H1 (cell line): ENCODE data around the gene GRK3. TPM values are rescaled to one million over a fixed set of nuclear protein-coding genes. Genes with fewer than 3 reads are reported as not detected.

ENCODE experiments used
- CTCF ChIA-PET: fragments of 300-600 bp; sonication (Branson Sonifier 250); formaldehyde crosslinking; loops from one replicate; lab custom pipeline; 2021; ENCODE audit not compliant: partially characterized antibody; lab: Charles Lee
- POLR2A ChIA-PET: fragments of 300-600 bp; sonication (Branson Sonifier 250); formaldehyde crosslinking; loops from one replicate; lab custom pipeline; 2021; ENCODE audit warnings: inconsistent platforms; ENCODE audit not compliant: partially characterized antibody; lab: Charles Lee
- DNase-seq, 2 experiments: peaks; one replicate each; pipeline versions ENCODE4 v3.0.0 to v3.0.0-alpha.2; 2010 to 2022; ENCODE audit warnings: low spot score in 2 of 2, low read depth in 1 of 2, mixed read lengths in 1 of 2
- FAIRE-seq: peaks from 2 replicates; lab custom pipeline; 2011; peaks lifted over from hg19 to GRCh38; lab: Jason Lieb, UNC
- H2AFZ ChIP-seq: 2 replicates; pipeline ENCODE4 v1.8.1; 2012; ENCODE audit warnings: low read length, inconsistent platforms
- H2AK5ac ChIP-seq: 2 replicates; pipeline ENCODE4 v1.6.1; 2013; ENCODE audit warnings: low read depth, low read length
- H2BK120ac ChIP-seq: replicated peaks from 2 replicates; pipeline ENCODE3; 2013; ENCODE audit warnings: low read depth, low read length, inconsistent platforms
- H2BK12ac ChIP-seq: 2 replicates; pipeline ENCODE4 v1.6.1; 2013; ENCODE audit warnings: low read depth, low read length
- H2BK15ac ChIP-seq: 2 replicates; pipeline ENCODE4 v1.6.1; 2013; ENCODE audit warnings: low read length
- H2BK20ac ChIP-seq: 2 replicates; pipeline ENCODE4 v1.6.1; 2013; ENCODE audit warnings: low read length
- H2BK5ac ChIP-seq: 2 replicates; pipeline ENCODE4 v1.6.1; 2013; ENCODE audit warnings: low read depth, low read length
- H3K14ac ChIP-seq: 2 replicates; pipeline ENCODE4 v1.6.1; 2013; ENCODE audit warnings: inconsistent platforms; ENCODE audit not compliant: insufficient read length
- H3K18ac ChIP-seq: 2 replicates; pipeline ENCODE4 v1.6.1; 2013; ENCODE audit warnings: low read length; ENCODE audit errors: extremely low read depth
- H3K23ac ChIP-seq: 2 replicates; pipeline ENCODE4 v1.6.1; 2013; ENCODE audit warnings: inconsistent platforms; ENCODE audit not compliant: insufficient read length
- H3K23me2 ChIP-seq: 2 replicates; pipeline ENCODE4 v1.6.1; 2013; ENCODE audit warnings: low read depth, low read length
- H3K27ac ChIP-seq: 2 replicates; pipeline ENCODE4 v1.6.1; 2011; ENCODE audit warnings: low read depth, low read length, inconsistent platforms
- H3K27me3 ChIP-seq, 4 experiments: replicated peaks in 1 of 4; 1 replicate in 1 of 4; 2 replicates in 3 of 4; pipeline versions ENCODE4 v1.6.1 to v1.8.1; 2011 to 2013; ENCODE audit warnings: low read length in 3 of 4, mild to moderate bottlenecking in 3 of 4, inconsistent platforms in 2 of 4, mixed read lengths in 2 of 4, moderate library complexity in 1 of 4; ENCODE audit not compliant: control insufficient read depth in 3 of 4, insufficient read depth in 3 of 4; ENCODE audit errors: extremely low read depth in 1 of 4
- H3K36me3 ChIP-seq, 4 experiments: 2 replicates each; pipeline versions ENCODE4 v1.6.1 to v1.8.1; 2011 to 2013; ENCODE audit warnings: mild to moderate bottlenecking in 4 of 4, low read length in 3 of 4, moderate library complexity in 2 of 4, control low read depth in 1 of 4, inconsistent platforms in 1 of 4; ENCODE audit not compliant: insufficient read depth in 4 of 4, control insufficient read depth in 2 of 4
- H3K4ac ChIP-seq: replicated peaks from 2 replicates; pipeline ENCODE3; 2013; ENCODE audit warnings: low read length, low read depth, mixed read lengths, inconsistent platforms; ENCODE audit not compliant: insufficient read length
- H3K4me1 ChIP-seq, 4 experiments: replicated peaks in 1 of 4; 1 replicate in 1 of 4; 2 replicates in 3 of 4; pipeline versions ENCODE4 v1.6.1 to v1.8.1; 2011 to 2013; ENCODE audit warnings: low read length in 3 of 4, inconsistent platforms in 2 of 4, mixed read lengths in 1 of 4; ENCODE audit not compliant: insufficient read depth in 4 of 4, control insufficient read depth in 3 of 4
- H3K4me2 ChIP-seq, 2 experiments: 2 replicates each; pipeline versions ENCODE4 v1.6.1 to v1.8.1; 2011 to 2013; ENCODE audit warnings: low read depth in 2 of 2, low read length in 2 of 2, control low read depth in 1 of 2, inconsistent platforms in 1 of 2, mild to moderate bottlenecking in 1 of 2; ENCODE audit not compliant: insufficient read depth in 1 of 2
- H3K4me3 ChIP-seq, 4 experiments: fragments of 200-600, 300-600 bp in 1 of 4; sonication (generic), shearing (Covaris generic), sonication (Bioruptor Twin) in 1 of 4; 2 replicates each; pipeline versions ENCODE4 v1.5.1 to v1.8.1; 2011 to 2016; ENCODE audit warnings: low read length in 4 of 4, low read depth in 3 of 4, control low read depth in 2 of 4, inconsistent platforms in 2 of 4, mild to moderate bottlenecking in 2 of 4, mixed read lengths in 1 of 4, moderate library complexity in 1 of 4; ENCODE audit not compliant: insufficient read depth in 2 of 4; ENCODE audit errors: extremely low read depth in 1 of 4
- H3K56ac ChIP-seq: replicated peaks from 2 replicates; pipeline ENCODE3; 2013; ENCODE audit warnings: low read depth, mild to moderate bottlenecking, mixed read lengths, low read length, inconsistent platforms; ENCODE audit not compliant: insufficient read length
- H3K79me1 ChIP-seq: 2 replicates; pipeline ENCODE4 v1.6.1; 2013; ENCODE audit warnings: low read depth, low read length, control low read depth
- H3K79me2 ChIP-seq, 2 experiments: 2 replicates each; pipeline versions ENCODE4 v1.6.1 to v1.8.1; 2012 to 2013; ENCODE audit warnings: low read length in 2 of 2, mild to moderate bottlenecking in 2 of 2, inconsistent platforms in 1 of 2; ENCODE audit not compliant: insufficient read depth in 2 of 2, control insufficient read depth in 1 of 2
- H3K9ac ChIP-seq, 4 experiments: replicated peaks in 1 of 4; 1 replicate in 1 of 4; 2 replicates in 3 of 4; pipeline versions ENCODE4 v1.6.1 to v1.8.1; 2011 to 2013; ENCODE audit warnings: low read depth in 3 of 4, low read length in 3 of 4, control low read depth in 2 of 4, mild to moderate bottlenecking in 2 of 4, moderate library complexity in 2 of 4, inconsistent platforms in 1 of 4; ENCODE audit errors: extremely low read depth in 1 of 4
- H3K9me3 ChIP-seq, 2 experiments: 2 replicates each; pipeline versions ENCODE4 v1.6.1 to v1.8.1; 2012 to 2013; ENCODE audit warnings: mild to moderate bottlenecking in 2 of 2, moderate library complexity in 2 of 2, control low read depth in 1 of 2, inconsistent platforms in 1 of 2, low read depth in 1 of 2, low read length in 1 of 2, mixed read lengths in 1 of 2; ENCODE audit not compliant: insufficient read depth in 2 of 2
- H4K20me1 ChIP-seq, 2 experiments: replicated peaks in 1 of 2; 2 replicates each; pipeline versions ENCODE3 to v1.8.1; 2011 to 2013; ENCODE audit warnings: inconsistent platforms in 2 of 2, low read length in 2 of 2, mild to moderate bottlenecking in 1 of 2; ENCODE audit not compliant: insufficient read depth in 2 of 2, control insufficient read depth in 1 of 2
- H4K5ac ChIP-seq: 2 replicates; pipeline ENCODE4 v1.6.1; 2013; ENCODE audit warnings: low read length, low read depth, mixed read lengths, inconsistent platforms; ENCODE audit not compliant: insufficient read length
- H4K8ac ChIP-seq: 2 replicates; pipeline ENCODE4 v1.8.0; 2013; ENCODE audit warnings: mild to moderate bottlenecking, moderate library complexity, low read length, inconsistent platforms; ENCODE audit not compliant: insufficient read depth; ENCODE audit errors: extremely low read depth
- H4K91ac ChIP-seq: replicated peaks from 2 replicates; pipeline ENCODE3; 2013; ENCODE audit warnings: low read length, mixed read lengths, inconsistent platforms; ENCODE audit not compliant: insufficient read length
- BRCA1 ChIP-seq: IDR thresholded peaks from 2 replicates; pipeline ENCODE4 v1.6.1; 2012; ENCODE audit warnings: low read depth, low read length, improper control_type of control experiment
- CREB1 ChIP-seq: IDR thresholded peaks from 2 replicates; pipeline ENCODE4 v1.6.1; 2012; ENCODE audit warnings: inconsistent platforms
- CTBP2 ChIP-seq: IDR thresholded peaks from 2 replicates; pipeline ENCODE4 v1.7.0; 2011; ENCODE audit warnings: borderline replicate concordance, mild to moderate bottlenecking, moderate library complexity, mixed read lengths, low read length; ENCODE audit not compliant: insufficient read depth, insufficient read length
- EGR1 ChIP-seq: IDR thresholded peaks from 2 replicates; pipeline ENCODE4 v1.6.1; 2011; ENCODE audit warnings: low read depth, low read length, borderline replicate concordance
- KDM5A ChIP-seq: fragments of 200-600 bp; IDR thresholded peaks from 2 replicates; pipeline ENCODE4 v1.7.1; 2012; ENCODE audit warnings: mild to moderate bottlenecking, low read length, inconsistent platforms, mixed read lengths
- PHF8 ChIP-seq: fragments of 200-600 bp; sonication (generic); conservative IDR thresholded peaks from 2 replicates; pipeline ENCODE4 v1.7.1; 2012; ENCODE audit warnings: low read depth, mild to moderate bottlenecking, inconsistent platforms, low read length, moderate library complexity
- RAD21 ChIP-seq, 2 experiments: IDR thresholded peaks in 1 of 2; conservative IDR thresholded peaks in 1 of 2; 2 replicates each; pipeline ENCODE4 v1.6.1; 2011; ENCODE audit warnings: low read depth in 2 of 2, low read length in 2 of 2, improper control_type of control experiment in 1 of 2, inconsistent platforms in 1 of 2, mild to moderate bottlenecking in 1 of 2, moderate library complexity in 1 of 2
- RBBP5 ChIP-seq: IDR thresholded peaks from 2 replicates; pipeline ENCODE4 v1.7.1; 2012; ENCODE audit warnings: low read depth, mild to moderate bottlenecking, inconsistent platforms, low read length, moderate library complexity, borderline replicate concordance
- RNF2 ChIP-seq: fragments of 200-900, 300-1000 bp; sonication (generic); IDR thresholded peaks from 2 replicates; pipeline ENCODE4 v1.7.1; 2016; ENCODE audit warnings: borderline replicate concordance, low read depth, mild to moderate bottlenecking, antibody characterized with exemption, low read length; ENCODE audit not compliant: poor library complexity, severe bottlenecking; ENCODE audit errors: missing control alignments
- SIRT6 ChIP-seq: IDR thresholded peaks from one replicate; pipeline ENCODE4 v1.7.1; 2012; ENCODE audit warnings: low read length, inconsistent platforms
- TCF12 ChIP-seq: IDR thresholded peaks from 2 replicates; pipeline ENCODE4 v1.6.1; 2011; ENCODE audit warnings: low read depth, mild to moderate bottlenecking, low read length
- WGBS, 2 experiments: shearing (Covaris generic) in 1 of 2; methylation state at CpG; one replicate each; pipeline versions ENCODE4 v1.1.6 to v1.1.7; 2013 to 2015; ENCODE audit warnings: low lambda C conversion rate in 2 of 2, mixed read lengths in 2 of 2, inconsistent platforms in 1 of 2, low coverage in 1 of 2, missing lambda C conversion rate in 1 of 2; ENCODE audit not compliant: insufficient replicate concordance in 2 of 2, insufficient coverage in 1 of 2, insufficient read length in 1 of 2; ENCODE audit errors: extremely low coverage in 1 of 2, missing lambda C conversion rate in 1 of 2; 5-methylcytosine and 5-hydroxymethylcytosine counted together
- polyA plus RNA-seq, 7 experiments: library from polyadenylated mRNA; depleted of rRNA in 3 of 7; stranded (reverse) in 5 of 7; unstranded in 2 of 7; fragments of >200 nt in 5 of 7; fragments of 200-250 nt in 2 of 7; gene quantifications; 1 replicate in 5 of 7; 2 replicates in 1 of 7; 4 replicates in 1 of 7; pipeline versions ENCODE4 v1.2.1 to v1.2.3, GENCODE V29; 2011 to 2013; ENCODE audit warnings: missing spikeins in 2 of 7, mixed read lengths in 2 of 7
- total RNA-seq: library from RNA; stranded (reverse); fragmentation: NEBNext Ultra II Directional; extraction: Animal tissue kit (Norgen Biotek cat#: 25700); gene quantifications from 2 replicates; pipeline ENCODE4 v1.2.1, GENCODE V29; 2021
- TF ChIP-seq, protein P1 (sequence below): IDR thresholded peaks from 2 replicates; pipeline ENCODE4 v1.6.1; 2012; ENCODE audit warnings: low read length, inconsistent platforms

GRK3 gene
- total and polyA plus RNA-seq, 2 of the 8 experiments (the other 6 are each of a cell fraction or from before 2014, with no cell fraction given) = 7.5 to 35.3 TPM

DNA sequence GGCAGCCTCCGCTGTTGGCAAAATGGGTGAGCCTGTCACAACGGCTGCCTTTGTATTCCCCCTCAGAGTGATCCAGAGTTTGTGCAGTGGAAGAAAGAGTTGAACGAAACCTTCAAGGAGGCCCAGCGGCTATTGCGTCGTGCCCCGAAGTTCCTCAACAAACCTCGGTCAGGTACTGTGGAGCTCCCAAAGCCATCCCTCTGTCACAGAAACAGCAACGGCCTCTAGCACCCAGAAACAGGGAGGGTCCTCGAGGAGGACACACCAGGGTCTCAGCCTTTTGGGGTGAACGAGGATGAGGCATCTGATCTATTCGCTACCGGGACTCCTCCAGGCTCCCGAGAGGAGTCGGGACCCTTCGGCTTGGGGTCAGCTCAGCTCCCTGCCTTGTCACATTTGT is 157.7 kb downstream of the GRK3 start:
- FAIRE-seq (no peak), DNase-seq (no peak)
- no peak overlapping the region for H3K23ac ChIP-seq
- peaks cover 0 to 3% (median 0%) of the 10 kb centered on the region in 4 experiments; a peak in 2 of 8 replicates for H3K36me3 ChIP-seq
- TF ChIP-seq, protein P1, sequence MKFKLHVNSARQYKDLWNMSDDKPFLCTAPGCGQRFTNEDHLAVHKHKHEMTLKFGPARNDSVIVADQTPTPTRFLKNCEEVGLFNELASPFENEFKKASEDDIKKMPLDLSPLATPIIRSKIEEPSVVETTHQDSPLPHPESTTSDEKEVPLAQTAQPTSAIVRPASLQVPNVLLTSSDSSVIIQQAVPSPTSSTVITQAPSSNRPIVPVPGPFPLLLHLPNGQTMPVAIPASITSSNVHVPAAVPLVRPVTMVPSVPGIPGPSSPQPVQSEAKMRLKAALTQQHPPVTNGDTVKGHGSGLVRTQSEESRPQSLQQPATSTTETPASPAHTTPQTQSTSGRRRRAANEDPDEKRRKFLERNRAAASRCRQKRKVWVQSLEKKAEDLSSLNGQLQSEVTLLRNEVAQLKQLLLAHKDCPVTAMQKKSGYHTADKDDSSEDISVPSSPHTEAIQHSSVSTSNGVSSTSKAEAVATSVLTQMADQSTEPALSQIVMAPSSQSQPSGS = no peak
- TF ChIP-seq TCF12 (no peak), EGR1 (no peak), RAD21 (IDR thresholded peaks at IDR 0.05 in 1 of 2, conservative IDR thresholded peaks at IDR 0.05 in 1 of 2; ENCODE audit: low read depth in 2 of 2, low read length in 2 of 2) (no peak), RBBP5 (no peak), KDM5A (no peak), CREB1 (no peak), CTBP2 (no peak), BRCA1 (no peak), RNF2 (no peak), SIRT6 (no peak), PHF8 (no peak)
- H2BK20ac ChIP-seq = no peak overlapping the region
- peaks cover 0 to 2% of the 10 kb centered on the region in 2 experiments for H4K20me1 ChIP-seq
- no peak overlapping the region for H3K4ac ChIP-seq
- H3K14ac ChIP-seq = no peak overlapping the region
- H4K5ac ChIP-seq = no peak overlapping the region
- no peak overlapping the region for H3K27ac ChIP-seq
- H3K4me1 ChIP-seq = peaks cover 0 to 3% (median 0%) of the 10 kb centered on the region in 4 experiments; a peak in 1 of 7 replicates
- H4K8ac ChIP-seq = no peak overlapping the region
- no peak overlapping the region for H4K91ac ChIP-seq
- H2AFZ ChIP-seq = no peak overlapping the region
- H3K9me3 ChIP-seq = no peaks in the 10 kb centered on the region
- H3K9ac ChIP-seq = no peak overlapping the region
- no peak overlapping the region for H3K4me3 ChIP-seq
- no peak overlapping the region for H2AK5ac ChIP-seq
- H3K79me1 ChIP-seq = no peaks in the 10 kb centered on the region
- no peak overlapping the region for H3K4me2 ChIP-seq
- ChIA-PET CTCF (interaction anchor here (0.6 kb wide), 1 partner anchor 715 kb away, joined by 3 read pairs; no protein-coding TSS in a partner anchor), POLR2A (no interaction called here)
- H2BK12ac ChIP-seq = no peak overlapping the region
- H3K27me3 ChIP-seq = no peaks in the 10 kb centered on the region
- no peak overlapping the region for H3K56ac ChIP-seq
- H3K79me2 ChIP-seq = no peaks in the 10 kb centered on the region
- H2BK15ac ChIP-seq = no peak overlapping the region
- no peaks in the 10 kb centered on the region for H3K23me2 ChIP-seq
- no peak overlapping the region for H3K18ac ChIP-seq
- 93% methylated on average over 16 of the region's 16 CpGs; no CpG with 5 or more reads in 1 of the 2 experiments for WGBS, 2 experiments
- no peak overlapping the region for H2BK120ac ChIP-seq
- no peak overlapping the region for H2BK5ac ChIP-seq
